Measurements from ENCODE around the gene ELP5. TPM values are rescaled to one million over a fixed set of nuclear protein-coding genes. Genes with fewer than 3 reads are reported as not detected.

Gene ELP5
- total and polyA plus RNA-seq, 2 donors (not counting 3 experiments of a cell fraction or from before 2014, with no cell fraction given) = 44.4 to 54.7 TPM

DNA sequence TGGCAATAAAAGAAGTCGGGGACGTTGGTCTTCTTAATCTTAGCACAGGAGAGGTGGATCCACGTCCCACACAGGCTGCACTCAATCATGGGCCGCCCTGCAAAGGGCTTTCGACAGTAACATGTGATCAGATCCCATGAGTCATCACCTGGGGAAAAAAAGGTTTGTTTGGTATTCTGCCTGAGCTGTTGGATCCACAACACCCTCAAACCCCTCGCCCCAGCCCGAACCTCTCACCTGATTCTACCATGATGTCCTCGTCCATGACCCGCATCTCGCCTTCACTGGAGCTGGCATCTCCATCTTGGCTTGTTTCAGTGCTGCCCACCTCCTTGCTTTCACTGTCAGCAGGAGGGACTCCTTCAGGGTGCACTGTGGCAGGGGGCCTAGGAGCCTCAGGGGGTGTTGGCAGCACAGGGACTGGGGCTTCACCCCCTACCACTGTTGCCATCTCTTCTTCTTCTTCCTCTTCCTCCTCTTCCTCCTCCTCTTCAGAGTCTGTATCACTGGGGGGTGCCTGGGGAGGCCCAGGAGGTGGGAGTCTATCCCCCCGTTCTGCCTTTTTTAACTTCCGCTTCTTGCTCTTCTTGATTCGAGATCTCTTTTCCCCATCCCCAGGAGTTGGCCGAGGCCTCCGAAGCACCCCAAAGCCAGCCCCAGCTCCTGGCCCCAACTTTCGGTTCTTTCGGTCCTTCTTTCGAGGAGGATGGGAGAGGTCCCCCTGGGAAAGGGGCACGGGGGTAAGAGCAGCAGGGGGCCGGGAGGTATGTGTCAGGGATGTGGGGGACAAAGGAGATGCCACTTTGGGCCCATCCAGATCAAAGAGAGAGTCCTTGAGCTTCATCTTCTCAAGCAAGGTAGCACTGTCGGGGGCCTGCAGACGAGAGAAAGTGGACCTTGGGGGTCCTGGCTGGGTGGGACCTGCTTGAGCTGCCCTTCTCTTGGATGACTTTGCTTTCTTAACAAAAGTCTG lies 16.0 kb upstream of the ELP5 start:
- H3K27ac ChIP-seq (ENCODE audit: insufficient read depth, low read depth, low read length) = no peak overlapping the region
- H3K9me3 ChIP-seq (replicated peaks; ENCODE audit: control insufficient read depth, insufficient read depth, low read length) = no peaks in the 10 kb centered on the region
- H3K9me1 ChIP-seq (replicated peaks; ENCODE audit: control insufficient read depth, extremely low read depth, insufficient read depth, low read length) = no peaks in the 10 kb centered on the region
- CTCF ChIA-PET = interaction anchor here (0.7 to 3.4 kb wide), 5 partner anchors 15 to 61 kb away, joined by 3 to 34 read pairs (median 3); partner anchors contain the start of genes ACADVL, DLG4 and SLC2A4
- dilution Hi-C loops (cut with MboI; ENCODE audit: extremely low pct_ligation_motif_present, low sequenced_read_pairs) = no loop called here
- intact Hi-C loops (cut with micrococcal nuclease) = loop anchor here (5.0 kb wide), 1 partner anchor 621 kb away; the partner anchor contains the start of genes CYB5D1, NAA38 and TMEM88
- no peak overlapping the region for H3K9ac ChIP-seq (replicated peaks; ENCODE audit: extremely low read depth, insufficient read depth, low read length)
- no peak overlapping the region for H3K4me2 ChIP-seq (ENCODE audit: insufficient read depth, low read length)
- no peak overlapping the region for H2AFZ ChIP-seq (ENCODE audit: low read depth, low read length)
- FAIRE-seq = no peak
- no TSS peak for BruUV-seq (replicated peaks)
- peaks cover 4% of the 10 kb centered on the region for H4K20me1 ChIP-seq (replicated peaks; ENCODE audit: control insufficient read depth, extremely low read depth, insufficient read depth, low read length)
- DNase-seq (ENCODE audit: low read depth, low spot score) = no peak
- H3K4me3 ChIP-seq (replicated peaks in 1 of 3; ENCODE audit: insufficient read depth in 1 of 3, low read depth in 1 of 3, low read length in 3 of 3) = no peak overlapping the region
- POLR2A ChIA-PET = no interaction called here
- TF ChIP-seq POLR2A (IDR thresholded peaks at IDR 0.05; ENCODE audit: low read depth, low read length) = peak; percentile 45
- peak; percentile 3 for TF ChIP-seq JUN (IDR thresholded peaks at IDR 0.05; ENCODE audit: borderline replicate concordance, insufficient read depth, insufficient read length, low read depth)
- TF ChIP-seq, protein P1, sequence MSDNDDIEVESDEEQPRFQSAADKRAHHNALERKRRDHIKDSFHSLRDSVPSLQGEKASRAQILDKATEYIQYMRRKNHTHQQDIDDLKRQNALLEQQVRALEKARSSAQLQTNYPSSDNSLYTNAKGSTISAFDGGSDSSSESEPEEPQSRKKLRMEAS (IDR thresholded peaks at IDR 0.05; ENCODE audit: insufficient read depth, insufficient read length) = no peak
- TF ChIP-seq, protein P2, sequence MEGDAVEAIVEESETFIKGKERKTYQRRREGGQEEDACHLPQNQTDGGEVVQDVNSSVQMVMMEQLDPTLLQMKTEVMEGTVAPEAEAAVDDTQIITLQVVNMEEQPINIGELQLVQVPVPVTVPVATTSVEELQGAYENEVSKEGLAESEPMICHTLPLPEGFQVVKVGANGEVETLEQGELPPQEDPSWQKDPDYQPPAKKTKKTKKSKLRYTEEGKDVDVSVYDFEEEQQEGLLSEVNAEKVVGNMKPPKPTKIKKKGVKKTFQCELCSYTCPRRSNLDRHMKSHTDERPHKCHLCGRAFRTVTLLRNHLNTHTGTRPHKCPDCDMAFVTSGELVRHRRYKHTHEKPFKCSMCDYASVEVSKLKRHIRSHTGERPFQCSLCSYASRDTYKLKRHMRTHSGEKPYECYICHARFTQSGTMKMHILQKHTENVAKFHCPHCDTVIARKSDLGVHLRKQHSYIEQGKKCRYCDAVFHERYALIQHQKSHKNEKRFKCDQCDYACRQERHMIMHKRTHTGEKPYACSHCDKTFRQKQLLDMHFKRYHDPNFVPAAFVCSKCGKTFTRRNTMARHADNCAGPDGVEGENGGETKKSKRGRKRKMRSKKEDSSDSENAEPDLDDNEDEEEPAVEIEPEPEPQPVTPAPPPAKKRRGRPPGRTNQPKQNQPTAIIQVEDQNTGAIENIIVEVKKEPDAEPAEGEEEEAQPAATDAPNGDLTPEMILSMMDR (IDR thresholded peaks at IDR 0.05; ENCODE audit: extremely low read depth in 1 of 2, insufficient read depth in 1 of 2, low read depth in 1 of 2, low read length in 2 of 2) = no peak
- TF ChIP-seq FOS (IDR thresholded peaks at IDR 0.05; ENCODE audit: borderline replicate concordance, insufficient read depth, low read length) = peak; percentile 15
- TF ChIP-seq MYC (IDR thresholded peaks at IDR 0.05; ENCODE audit: low read depth, low read length) = no peak
- H3K79me2 ChIP-seq (ENCODE audit: control insufficient read depth, insufficient read depth, low read length) = peaks cover 70% of the 10 kb centered on the region
- H3K36me3 ChIP-seq (ENCODE audit: control insufficient read depth in 2 of 2, extremely low read depth in 1 of 2, insufficient read depth in 2 of 2, low read length in 2 of 2) = peaks cover 15 to 24% of the 10 kb centered on the region in 2 experiments
- no peaks in the 10 kb centered on the region for H3K27me3 ChIP-seq (ENCODE audit: control insufficient read depth in 2 of 2, insufficient read depth in 2 of 2, low read length in 2 of 2)
- H3K4me1 ChIP-seq (ENCODE audit: control insufficient read depth, extremely low read depth, insufficient read depth, low read length) = peaks cover 25% of the 10 kb centered on the region
